Measurements from ENCODE around the gene SNUPN. TPM values are rescaled to one million over a fixed set of nuclear protein-coding genes. Genes with fewer than 3 reads are reported as not detected.

Gene SNUPN
- total and polyA plus RNA-seq, 10 of the 15 experiments (the other 5 are each of a cell fraction or from before 2014, with no cell fraction given) = 19.0 to 50.3 (median 32.5) TPM

DNA sequence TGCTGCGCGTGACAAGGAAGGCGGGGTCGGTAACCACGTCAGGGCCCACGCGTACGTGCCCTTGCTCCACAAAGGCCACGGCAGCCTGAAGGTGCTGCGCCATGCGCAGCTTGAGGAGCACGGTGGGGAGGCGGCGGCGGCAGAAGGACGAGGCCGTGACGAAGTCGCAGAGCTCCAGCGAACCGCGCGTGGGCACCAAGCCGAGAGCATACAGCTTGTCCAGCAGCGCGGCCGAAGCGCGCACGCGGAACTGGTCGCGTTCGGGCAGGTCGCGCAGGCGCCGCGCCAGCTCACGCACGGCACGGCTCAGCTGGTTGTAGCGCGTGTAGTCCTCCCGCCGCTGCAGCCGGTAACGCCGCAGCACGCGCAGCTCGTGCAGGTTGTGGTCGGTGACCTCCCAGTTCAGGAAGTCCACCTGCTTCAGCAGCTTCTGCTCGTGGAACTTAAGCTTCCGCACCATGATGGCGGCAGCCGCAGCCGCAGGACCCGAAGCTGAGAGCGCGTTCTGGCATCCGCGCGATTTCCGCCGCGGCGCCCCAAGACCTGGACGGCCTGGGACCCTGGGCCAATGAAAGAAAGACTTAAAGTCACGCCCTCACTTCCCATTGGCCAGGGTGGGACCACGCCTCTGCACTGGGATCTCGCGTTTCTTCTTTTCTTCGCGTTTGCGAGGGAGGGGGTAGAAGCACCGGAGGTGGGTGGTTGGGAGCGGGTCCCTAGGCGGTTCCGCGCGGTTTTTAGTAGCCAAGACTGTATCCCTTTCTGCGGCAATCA, 14.4 kb upstream of the SNUPN start, which contains the start of gene IMP3:
Gene IMP3, minus strand, starts transcription at position 516 of the 774 bp plus-strand sequence. Its CDS starts 56 bp downstream, at position 460.
- in situ Hi-C loops (cut with MboI) = no loop called here
- Histone ChIP-seq H3K4me1 (ENCODE audit: control insufficient read depth, insufficient read depth, low read length) (no peaks in the 10 kb centered on the region), H3K36me3 (ENCODE audit: control insufficient read depth in 2 of 2, insufficient read depth in 2 of 2, low read length in 1 of 2) (no peaks in the 10 kb centered on the region; a peak in 1 of 4 replicates), H3K9ac (ENCODE audit: control insufficient read depth, insufficient read depth, low read length) (peak within 1 kb of the TSS; percentile 89), H3K27me3 (replicated peaks in 1 of 2; ENCODE audit: control insufficient read depth in 2 of 2, insufficient read depth in 2 of 2, low read length in 1 of 2) (no peaks in the 10 kb centered on the region), H3K27ac (ENCODE audit: control insufficient read depth, insufficient read depth) (peak within 1 kb of the TSS; percentile 75), H4K20me1 (ENCODE audit: control insufficient read depth, insufficient read depth) (peaks cover 2% of the 10 kb centered on the region; the same call in 1 of the 2 replicates), H3K9me3 (replicated peaks; ENCODE audit: control insufficient read depth, insufficient read depth, low read length) (no peaks in the 10 kb centered on the region), H3K4me3 (peak within 1 kb of the TSS; percentile 76), H3K4me2 (ENCODE audit: control insufficient read depth, insufficient read depth) (peak within 1 kb of the TSS; percentile 98), H2AFZ (ENCODE audit: control insufficient read depth, low read depth, low read length) (peak within 1 kb of the TSS; percentile 88), H3K79me2 (ENCODE audit: control insufficient read depth, insufficient read depth, low read length) (peaks cover 32% of the 10 kb centered on the region)
- intact Hi-C loops (cut with micrococcal nuclease; ENCODE audit: unreplicated experiment) = loop anchor here (1.0 to 10.0 kb wide), 5 partner anchors 15 to 705 kb away; partner anchors contain the start of genes COX5A, MAN2C1 and SNUPN
- POLR2A ChIA-PET = interaction anchor here (0.7 to 5.0 kb wide), 13 partner anchors 8 to 616 kb away, joined by 3 to 110 read pairs (median 4); partner anchors contain the start of genes MAN2C1, PTPN9, SIN3A and SNUPN
- ATAC-seq = peak; percentile 95
- peak; percentile 95 for DNase-seq (ENCODE audit: low read depth, low spot score)
- SMC1A ChIA-PET (ENCODE audit: uncharacterized antibody, unreplicated experiment) = interaction anchor here (0.7 to 3.9 kb wide), 14 partner anchors 10 to 272 kb away, joined by 3 to 27 read pairs (median 4); partner anchors contain the start of genes MAN2C1, SIN3A and SNUPN
- BruUV-seq (replicated peaks) = no TSS peak
- CTCF ChIA-PET = interaction anchor here (0.7 to 5.5 kb wide), 21 partner anchors 8 to 276 kb away, joined by 3 to 86 read pairs (median 4); partner anchors contain the start of genes MAN2C1, SIN3A, SNUPN and SNX33
- RAD21 ChIA-PET (ENCODE audit: unreplicated experiment) = interaction anchor here (0.5 to 5.1 kb wide), 15 partner anchors 10 to 271 kb away, joined by 3 to 69 read pairs (median 4); partner anchors contain the start of genes MAN2C1, SIN3A and SNUPN
- under 1% methylated on average over 83 of the region's 83 CpGs for WGBS (ENCODE audit: insufficient coverage, insufficient replicate concordance, low lambda C conversion rate, missing lambda C conversion rate)
- FAIRE-seq = peak; percentile 95
- TF ChIP-seq HCFC1 (IDR thresholded peaks at IDR 0.05; ENCODE audit: low read length) (peak; percentile 48; the same call in 1 of the 2 replicates), CHD2 (IDR thresholded peaks at IDR 0.05; ENCODE audit: borderline replicate concordance, low read depth, low read length) (peak; percentile 99), TAF1 (IDR thresholded peaks at IDR 0.05; ENCODE audit: borderline replicate concordance, low read depth, low read length) (peak; percentile 92; the same call in 1 of the 2 replicates), GABPA (IDR thresholded peaks at IDR 0.05; ENCODE audit: low read depth) (peak; percentile 29; the same call in 1 of the 2 replicates), GATAD2B (conservative IDR thresholded peaks at IDR 0.05; ENCODE audit: low read depth) (peak; percentile 90), ZNF207 (IDR thresholded peaks at IDR 0.05; ENCODE audit: borderline replicate concordance) (peak; percentile 76; the same call in 1 of the 2 replicates), SUZ12 (IDR thresholded peaks at IDR 0.05; ENCODE audit: unreplicated experiment) (no peak), MYC (IDR thresholded peaks at IDR 0.05; ENCODE audit: insufficient read depth, insufficient read length, insufficient replicate concordance, low read length, severe bottlenecking) (no peak), CTCF (IDR thresholded peaks at IDR 0.05 in 2 of 3, conservative IDR thresholded peaks at IDR 0.05 in 1 of 3; ENCODE audit: control insufficient read depth in 2 of 3, extremely low read depth in 1 of 3, insufficient read depth in 1 of 3, low read depth in 3 of 3, low read length in 3 of 3) (no peak), YBX1 (IDR thresholded peaks at IDR 0.05) (no peak), RELA (IDR thresholded peaks at IDR 0.05; ENCODE audit: borderline replicate concordance, partially characterized antibody) (peak; percentile 20), POU2F2 (IDR thresholded peaks at IDR 0.05; ENCODE audit: borderline replicate concordance, low read depth, low read length) (peak; percentile 89), CUX1 (IDR thresholded peaks at IDR 0.05; ENCODE audit: insufficient replicate concordance, low read depth, low read length) (no peak), RB1 (IDR thresholded peaks at IDR 0.05; ENCODE audit: borderline replicate concordance) (peak; percentile 49; the same call in 1 of the 2 replicates), KDM1A (IDR thresholded peaks at IDR 0.05; ENCODE audit: borderline replicate concordance) (no peak)
